Activated CD4-positive, alpha-beta T cell treated with anti-CD3 and anti-CD28 coated beads, Interleukin-2, amount 10 ng/mL, durations not matched to agents 24 days and 14 days (primary cell): ENCODE data around the gene AIMP2. TPM values are rescaled to one million over a fixed set of nuclear protein-coding genes. Genes with fewer than 3 reads are reported as not detected.

Source experiments
- DNase-seq: peaks from one replicate; pipeline ENCODE4 v3.0.0; 2022
- H3K27ac Mint-ChIP-seq: one replicate; pipeline ENCODE4 v1.8.0; 2022; ENCODE audit warnings: mild to moderate bottlenecking, mixed read lengths
- H3K27me3 Mint-ChIP-seq: one replicate; pipeline ENCODE4 v1.8.0; 2022; ENCODE audit warnings: mixed read lengths
- H3K36me3 Mint-ChIP-seq: one replicate; pipeline ENCODE4 v1.8.0; 2022; ENCODE audit warnings: low read depth, mild to moderate bottlenecking, mixed read lengths
- H3K4me1 Mint-ChIP-seq: one replicate; pipeline ENCODE4 v1.8.0; 2021; ENCODE audit warnings: mixed read lengths
- H3K4me3 Mint-ChIP-seq: one replicate; pipeline ENCODE4 v1.8.0; 2022; ENCODE audit warnings: mild to moderate bottlenecking, moderate library complexity, mixed read lengths
- H3K9me3 Mint-ChIP-seq: one replicate; pipeline ENCODE4 v1.8.0; 2021; ENCODE audit warnings: mixed read lengths
- intact Hi-C: fragments of 100-400 bp; cut with micrococcal nuclease; formaldehyde crosslinking; loops from one replicate; pipeline ENCODE4 v1.15.1; 2023
- total RNA-seq: library from RNA; stranded (reverse); gene quantifications from 2 replicates; pipeline ENCODE4 v1.2.3, GENCODE V29; 2022

The AIMP2 gene
- total RNA-seq, 1 donor from 2014 or later = 86.2 TPM

DNA sequence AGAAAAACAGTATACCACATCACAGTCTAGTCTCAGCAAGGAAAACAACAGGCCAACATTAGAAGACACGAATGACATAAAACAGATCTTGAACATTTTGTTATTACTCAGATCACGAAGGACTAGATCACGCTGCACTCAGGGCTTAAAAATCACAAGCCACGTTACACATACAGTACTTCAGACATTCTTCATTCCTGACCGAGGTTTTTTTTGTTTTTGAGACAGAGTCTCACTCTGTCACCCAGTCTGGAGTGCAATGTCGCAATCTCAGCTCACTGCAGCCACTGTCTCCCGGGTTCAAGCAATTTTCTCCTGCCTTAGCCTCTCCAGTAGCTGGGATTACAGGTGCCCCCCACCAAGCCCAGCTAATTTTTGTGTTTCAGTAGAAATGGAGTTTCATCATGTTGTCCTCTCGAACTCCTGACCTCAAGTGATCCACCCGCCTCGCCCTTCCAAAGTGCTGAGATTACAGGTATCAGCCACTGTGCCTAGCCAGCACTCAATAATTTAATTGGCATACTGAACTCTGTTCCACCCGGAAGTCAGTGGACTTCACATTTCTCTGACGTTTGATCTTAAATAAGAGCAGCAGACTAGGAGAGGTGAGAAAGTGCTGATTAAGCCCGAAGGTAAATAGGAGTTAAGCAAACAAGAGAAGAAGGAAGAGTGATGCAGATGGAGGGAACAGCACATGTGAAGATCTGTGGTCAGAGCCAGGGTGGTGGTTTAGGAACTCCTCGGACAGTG is 3.5 kb downstream of the AIMP2 start:
- H3K4me1 Mint-ChIP-seq = peaks cover 23% of the 10 kb centered on the region
- H3K27me3 Mint-ChIP-seq = no peaks in the 10 kb centered on the region
- H3K27ac Mint-ChIP-seq = peak overlapping the region; percentile 39
- no peak overlapping the region for H3K4me3 Mint-ChIP-seq
- no peak for DNase-seq
- H3K9me3 Mint-ChIP-seq = no peaks in the 10 kb centered on the region
- intact Hi-C loops = no loop called here
- peaks cover 49% of the 10 kb centered on the region for H3K36me3 Mint-ChIP-seq

DNA sequence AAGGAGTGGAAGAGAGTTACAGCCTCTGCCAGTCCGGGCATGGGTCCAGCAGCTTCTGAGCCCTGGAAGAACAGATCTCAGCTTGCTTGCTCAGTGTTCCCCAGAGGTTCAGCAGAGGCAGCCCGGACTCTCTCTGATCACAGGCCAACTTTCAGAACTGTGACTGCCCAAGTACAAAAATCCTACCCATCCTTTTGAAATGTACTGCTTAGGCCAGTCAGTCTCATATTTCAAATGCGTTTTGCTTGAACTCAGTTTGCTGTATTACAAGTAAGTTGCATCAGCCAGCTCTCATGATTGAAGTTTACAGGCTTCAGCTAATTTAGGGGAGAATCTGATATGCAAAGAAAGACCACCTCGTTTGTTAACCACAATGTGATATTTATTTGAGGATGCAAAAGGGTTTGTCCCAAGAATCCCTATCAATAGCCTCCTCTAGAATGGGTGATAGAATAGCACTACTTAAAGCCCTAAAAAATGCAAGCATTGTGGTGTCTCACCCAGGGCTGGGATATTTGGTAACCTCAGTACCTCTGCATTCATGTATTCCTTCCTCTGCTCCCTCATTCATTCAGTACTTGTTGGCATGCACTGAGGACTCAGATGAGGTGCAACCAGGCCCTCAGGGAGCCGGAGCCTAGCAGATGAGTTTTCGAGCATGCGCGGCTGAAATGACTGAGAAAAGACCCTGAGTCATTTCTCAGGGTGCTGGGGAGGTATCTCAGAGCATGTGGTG is 7.0 kb downstream of the AIMP2 start:
- peaks cover 64% of the 10 kb centered on the region for H3K36me3 Mint-ChIP-seq
- no peak for DNase-seq
- H3K27ac Mint-ChIP-seq = peak overlapping the region; percentile 63
- intact Hi-C loops = no loop called here
- no peak overlapping the region for H3K4me3 Mint-ChIP-seq
- no peaks in the 10 kb centered on the region for H3K9me3 Mint-ChIP-seq
- H3K4me1 Mint-ChIP-seq = peaks cover 12% of the 10 kb centered on the region
- H3K27me3 Mint-ChIP-seq = no peaks in the 10 kb centered on the region

DNA sequence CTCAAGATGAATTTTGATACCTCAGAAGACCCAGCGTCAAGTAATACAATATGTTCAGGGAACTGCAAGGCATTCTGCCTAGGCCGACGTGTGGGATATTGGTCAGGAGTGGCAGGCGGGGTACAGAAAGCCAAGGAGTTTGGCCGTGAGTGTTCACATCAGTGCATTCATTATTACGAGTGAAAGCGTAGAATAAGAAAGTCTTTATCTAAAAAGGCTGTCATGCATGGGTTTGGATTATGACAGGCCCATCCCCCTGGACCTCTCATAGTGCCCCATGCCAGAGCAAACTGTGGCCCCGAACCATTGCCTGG is 7.5 kb downstream of the AIMP2 start:
- Mint-ChIP-seq H3K27ac (no peak overlapping the region), H3K36me3 (peaks cover 64% of the 10 kb centered on the region), H3K9me3 (no peaks in the 10 kb centered on the region), H3K4me1 (peaks cover 8% of the 10 kb centered on the region), H3K4me3 (no peak overlapping the region), H3K27me3 (no peaks in the 10 kb centered on the region)
- DNase-seq = no peak
- intact Hi-C loops = no loop called here

DNA sequence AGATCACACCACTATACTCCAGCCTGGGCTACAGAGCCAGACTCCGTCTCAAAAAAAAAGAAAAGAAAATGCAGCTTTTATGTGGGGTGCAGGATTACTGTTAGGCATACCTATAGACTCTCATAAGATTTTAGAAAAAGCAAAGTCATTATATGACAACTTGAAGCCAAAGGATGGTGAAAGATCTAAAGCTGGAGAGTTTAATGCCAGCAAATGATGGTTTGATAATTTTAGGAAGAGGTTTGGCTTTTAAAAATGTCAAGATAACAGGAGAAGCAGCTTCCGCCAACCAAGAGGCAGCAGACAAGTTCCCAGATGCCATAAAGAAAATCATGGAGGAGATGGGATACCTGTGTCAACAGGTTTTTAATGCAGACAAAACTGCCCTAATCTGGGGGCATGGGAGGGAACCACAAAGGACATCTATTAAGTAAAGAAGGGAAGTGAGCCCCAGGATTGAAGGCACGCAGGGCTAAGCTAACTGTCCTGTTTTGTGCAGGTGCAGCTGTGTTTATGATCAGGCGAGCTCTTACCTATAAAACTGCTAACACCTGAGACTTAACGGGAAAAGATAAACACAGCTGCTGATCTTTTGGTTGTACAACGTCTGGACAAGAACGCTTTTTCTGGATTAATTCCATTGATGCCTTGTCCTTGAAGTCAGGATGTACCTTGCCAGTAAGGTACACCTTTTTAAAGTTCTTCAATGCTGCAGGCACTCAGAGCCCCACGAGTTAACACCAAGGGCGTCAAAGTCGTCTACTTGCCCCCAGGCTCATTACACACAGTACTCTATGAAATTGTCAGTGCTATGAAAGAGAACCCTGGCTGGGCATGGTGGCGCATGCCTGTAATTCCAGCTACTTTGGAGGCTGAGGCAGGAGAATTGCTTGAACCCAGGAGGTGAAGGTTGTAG is 11.6 kb downstream of the AIMP2 start:
- Mint-ChIP-seq H3K4me3 (no peak overlapping the region), H3K4me1 (peaks cover 4% of the 10 kb centered on the region), H3K27ac (peak overlapping the region; percentile 24), H3K36me3 (peaks cover 71% of the 10 kb centered on the region), H3K9me3 (no peaks in the 10 kb centered on the region), H3K27me3 (no peaks in the 10 kb centered on the region)
- intact Hi-C loops = no loop called here
- DNase-seq = no peak

DNA sequence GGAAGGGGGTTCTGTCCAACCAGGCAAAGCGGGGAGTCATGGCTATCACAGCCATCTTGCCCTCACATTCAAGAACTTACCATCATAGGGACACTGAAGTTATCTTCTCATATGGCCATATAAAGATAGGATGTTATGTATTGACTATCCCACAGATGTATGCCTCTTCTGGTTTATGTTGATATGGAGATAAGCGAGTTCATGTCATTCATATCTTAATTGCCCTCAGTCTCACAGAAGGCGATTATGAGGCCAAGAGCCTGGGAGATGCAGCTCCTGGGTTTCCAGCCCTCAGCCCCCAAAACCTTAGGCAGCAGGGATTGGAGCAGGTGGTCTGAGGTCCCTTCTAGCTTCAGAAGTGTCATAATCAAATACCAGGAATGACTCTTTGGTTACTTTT is 13.6 kb downstream of the AIMP2 start:
- Mint-ChIP-seq H3K36me3 (peaks cover 74% of the 10 kb centered on the region), H3K27ac (no peak overlapping the region), H3K4me1 (peaks cover 20% of the 10 kb centered on the region), H3K9me3 (no peaks in the 10 kb centered on the region), H3K27me3 (no peaks in the 10 kb centered on the region), H3K4me3 (no peak overlapping the region)
- intact Hi-C loops = no loop called here
- DNase-seq = no peak

GRCh38 chr7:6023974-6024435 is 14.9 kb downstream of the AIMP2 start:
- H3K27ac Mint-ChIP-seq = no peak overlapping the region
- intact Hi-C loops = no loop called here
- H3K4me1 Mint-ChIP-seq = peaks cover 24% of the 10 kb centered on the region
- H3K9me3 Mint-ChIP-seq = no peaks in the 10 kb centered on the region
- H3K4me3 Mint-ChIP-seq = no peak overlapping the region
- no peaks in the 10 kb centered on the region for H3K27me3 Mint-ChIP-seq
- H3K36me3 Mint-ChIP-seq = peaks cover 75% of the 10 kb centered on the region
- DNase-seq = no peak

DNA sequence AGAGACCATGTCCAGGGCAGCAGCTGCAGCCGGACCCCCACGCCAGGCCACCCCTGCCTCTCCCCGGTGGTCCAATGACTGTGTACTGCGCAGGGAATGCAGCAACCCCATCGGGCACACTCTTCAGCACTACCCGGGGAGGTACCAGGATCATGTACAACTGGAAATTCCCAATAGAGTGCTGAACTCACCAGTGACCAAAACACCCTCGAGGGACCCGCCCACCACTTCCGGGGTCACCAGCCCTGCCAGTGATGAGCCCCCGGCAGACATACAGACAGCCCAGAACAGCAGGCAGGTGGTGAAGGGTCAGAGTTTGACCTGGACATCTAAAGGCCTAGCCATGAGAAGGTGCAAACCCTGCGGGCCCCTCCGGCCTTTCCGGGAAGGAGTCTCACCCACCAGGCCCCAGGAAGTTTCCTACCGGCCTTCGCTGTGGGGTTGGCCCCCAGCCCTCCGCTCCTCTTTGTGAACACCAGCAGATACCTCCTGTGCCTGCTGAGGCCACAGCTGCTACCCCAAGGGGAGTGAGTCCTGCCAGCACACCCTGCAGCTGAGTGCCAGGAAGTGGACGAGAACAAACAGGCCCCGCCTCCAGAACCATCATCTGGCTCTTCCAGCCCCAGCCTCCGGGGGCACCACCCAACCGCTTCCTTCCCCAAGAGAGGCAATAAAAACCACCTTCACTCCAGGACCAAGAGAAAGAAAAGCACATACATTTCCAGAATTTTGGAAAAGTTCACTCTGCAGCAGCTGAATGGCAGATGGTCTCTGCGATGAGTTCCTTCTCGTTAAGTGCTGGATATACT is 17.1 kb downstream of the AIMP2 start:
- Mint-ChIP-seq H3K27me3 (no peaks in the 10 kb centered on the region), H3K4me3 (peak overlapping the region; percentile 81), H3K36me3 (peaks cover 67% of the 10 kb centered on the region), H3K27ac (peak overlapping the region; percentile 84), H3K9me3 (no peaks in the 10 kb centered on the region), H3K4me1 (peaks cover 24% of the 10 kb centered on the region)
- intact Hi-C loops = no loop called here
- peak; percentile 91 for DNase-seq

DNA sequence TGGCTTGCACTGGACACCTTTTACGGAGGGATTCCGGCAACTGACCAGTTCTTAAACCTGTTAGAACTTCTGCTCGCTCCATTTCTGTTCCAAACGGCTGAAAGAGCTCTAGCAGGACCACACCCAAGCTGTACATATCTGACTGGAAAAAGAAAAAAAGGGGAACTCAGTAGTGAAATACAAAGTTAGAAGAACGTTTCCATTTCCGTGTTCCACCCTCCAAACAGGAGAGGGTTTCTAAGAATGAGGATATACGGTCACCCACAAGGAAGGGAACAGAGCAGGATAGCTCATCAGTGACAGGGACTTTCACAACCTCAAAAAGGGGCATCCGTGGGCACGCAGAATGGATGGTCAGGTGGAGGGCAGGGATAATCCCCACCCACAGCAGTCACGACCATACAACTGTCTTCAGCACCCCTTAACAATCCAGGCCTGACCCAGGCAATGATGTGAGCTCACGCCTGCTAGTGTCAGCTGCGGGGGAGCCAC is 17.8 kb downstream of the AIMP2 start:
- Mint-ChIP-seq H3K27me3 (no peaks in the 10 kb centered on the region), H3K27ac (peak overlapping the region; percentile 84), H3K36me3 (peaks cover 65% of the 10 kb centered on the region), H3K4me1 (peaks cover 25% of the 10 kb centered on the region), H3K9me3 (no peaks in the 10 kb centered on the region), H3K4me3 (peak overlapping the region; percentile 81)
- no peak for DNase-seq
- intact Hi-C loops = no loop called here

DNA sequence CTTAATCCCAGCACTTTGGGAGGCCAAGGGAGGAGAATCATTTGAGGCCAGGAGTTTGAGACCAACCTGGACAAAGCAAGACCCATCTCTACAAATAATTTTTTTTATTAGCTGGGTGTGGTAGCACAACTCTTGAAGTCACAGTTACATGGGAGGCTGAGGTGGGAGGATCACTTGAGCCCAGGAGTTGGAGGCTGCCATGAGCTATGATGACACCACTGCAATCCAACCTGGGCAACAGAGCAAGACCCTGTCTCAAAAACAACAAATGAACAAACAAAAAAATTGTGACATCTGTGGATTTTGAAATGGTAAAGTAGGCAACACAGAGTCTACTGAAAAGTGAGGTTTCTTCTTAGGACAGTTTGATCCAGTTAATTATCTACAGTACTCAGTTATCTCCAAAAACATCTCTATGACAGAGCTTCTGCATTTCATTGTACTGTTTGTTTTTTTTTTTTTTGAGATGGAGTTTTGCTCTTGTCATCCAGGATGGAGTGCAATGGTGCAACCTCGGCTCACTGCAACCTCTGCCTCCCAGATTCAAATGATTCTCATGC is 18.8 kb downstream of the AIMP2 start:
- DNase-seq = no peak
- Mint-ChIP-seq H3K36me3 (peaks cover 59% of the 10 kb centered on the region), H3K4me3 (no peak overlapping the region), H3K27me3 (no peaks in the 10 kb centered on the region), H3K9me3 (no peaks in the 10 kb centered on the region), H3K4me1 (peaks cover 25% of the 10 kb centered on the region), H3K27ac (no peak overlapping the region)
- intact Hi-C loops = no loop called here

- Mint-ChIP-seq H3K9me3 (no peaks in the 10 kb centered on the region), H3K27ac (no peak overlapping the region), H3K4me3 (no peak overlapping the region), H3K27me3 (no peaks in the 10 kb centered on the region), H3K4me1 (peaks cover 25% of the 10 kb centered on the region), H3K36me3 (peaks cover 57% of the 10 kb centered on the region)
- no peak for DNase-seq
- intact Hi-C loops = no loop called here
These were observed 19.5 kb downstream of the AIMP2 start for GRCh38 chr7:6028563-6028962.

- H3K4me3 Mint-ChIP-seq = no peak within 1 kb of the TSS
- H3K27ac Mint-ChIP-seq = peak within 1 kb of the TSS; percentile 51
- DNase-seq = no peak
- intact Hi-C loops = no loop called here
- no peaks in the 10 kb centered on the region for H3K27me3 Mint-ChIP-seq
- peaks cover 63% of the 10 kb centered on the region for H3K36me3 Mint-ChIP-seq
- H3K9me3 Mint-ChIP-seq = no peaks in the 10 kb centered on the region
- H3K4me1 Mint-ChIP-seq = peaks cover 20% of the 10 kb centered on the region
These were observed 21.9 kb downstream of the AIMP2 start, which contains the start of gene ANKRD61 for GRCh38 chr7:6030988-6031387. ANKRD61 (plus strand) TSS chr7:6031376; CDS start chr7:6031376, 0 bp downstream.

DNA sequence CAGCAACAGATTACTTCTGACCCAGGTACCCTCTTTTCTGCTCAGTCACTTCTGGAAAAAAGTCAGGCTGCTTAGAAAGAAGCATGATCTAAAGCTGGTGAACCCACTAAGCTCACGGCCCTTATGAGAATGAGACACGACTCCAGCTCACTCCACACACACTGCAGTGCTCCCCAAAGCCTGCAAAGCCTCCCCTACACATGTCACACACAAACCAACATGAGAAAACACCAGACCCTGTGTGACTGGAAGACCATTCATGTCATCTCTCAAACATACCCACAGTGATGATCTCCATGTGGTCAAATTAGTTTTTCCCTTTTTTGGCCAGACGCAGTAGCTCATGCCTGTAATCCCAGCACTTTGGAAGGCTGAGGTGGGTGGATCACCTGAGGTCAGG is 22.5 kb downstream of the AIMP2 start:
- peak overlapping the region; percentile 51 for H3K27ac Mint-ChIP-seq
- H3K36me3 Mint-ChIP-seq = peaks cover 64% of the 10 kb centered on the region
- H3K4me3 Mint-ChIP-seq = no peak overlapping the region
- intact Hi-C loops = no loop called here
- peaks cover 15% of the 10 kb centered on the region for H3K4me1 Mint-ChIP-seq
- no peaks in the 10 kb centered on the region for H3K9me3 Mint-ChIP-seq
- no peak for DNase-seq
- H3K27me3 Mint-ChIP-seq = no peaks in the 10 kb centered on the region

DNA sequence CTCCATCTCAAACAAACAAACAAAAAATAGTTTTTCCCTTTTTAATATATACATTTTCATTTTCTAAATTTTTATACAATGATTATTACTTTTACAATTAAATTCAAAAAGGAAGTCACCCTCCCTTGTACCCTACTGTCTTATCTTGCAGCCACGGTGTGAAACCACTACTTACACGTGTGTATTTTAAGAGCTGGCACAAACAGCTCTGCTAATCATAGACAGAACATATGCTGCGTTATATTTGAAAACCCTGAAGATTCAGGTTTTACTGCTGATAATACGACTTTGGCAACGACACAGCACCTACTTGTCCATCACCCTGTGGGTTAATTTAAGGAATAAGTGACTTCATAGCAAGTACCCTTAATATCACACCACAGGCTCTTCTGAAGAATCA is 23.1 kb downstream of the AIMP2 start:
- Mint-ChIP-seq H3K4me1 (peaks cover 9% of the 10 kb centered on the region), H3K9me3 (no peaks in the 10 kb centered on the region), H3K4me3 (no peak overlapping the region), H3K27me3 (no peaks in the 10 kb centered on the region), H3K27ac (no peak overlapping the region), H3K36me3 (peaks cover 62% of the 10 kb centered on the region)
- intact Hi-C loops = no loop called here
- DNase-seq = no peak
